ENCODE results near the gene UNC5C. TPM values are rescaled to one million over a fixed set of nuclear protein-coding genes. Genes with fewer than 3 reads are reported as not detected.

Gene UNC5C
- total RNA-seq, 1 donor from 2014 or later: 2.0 TPM

DNA sequence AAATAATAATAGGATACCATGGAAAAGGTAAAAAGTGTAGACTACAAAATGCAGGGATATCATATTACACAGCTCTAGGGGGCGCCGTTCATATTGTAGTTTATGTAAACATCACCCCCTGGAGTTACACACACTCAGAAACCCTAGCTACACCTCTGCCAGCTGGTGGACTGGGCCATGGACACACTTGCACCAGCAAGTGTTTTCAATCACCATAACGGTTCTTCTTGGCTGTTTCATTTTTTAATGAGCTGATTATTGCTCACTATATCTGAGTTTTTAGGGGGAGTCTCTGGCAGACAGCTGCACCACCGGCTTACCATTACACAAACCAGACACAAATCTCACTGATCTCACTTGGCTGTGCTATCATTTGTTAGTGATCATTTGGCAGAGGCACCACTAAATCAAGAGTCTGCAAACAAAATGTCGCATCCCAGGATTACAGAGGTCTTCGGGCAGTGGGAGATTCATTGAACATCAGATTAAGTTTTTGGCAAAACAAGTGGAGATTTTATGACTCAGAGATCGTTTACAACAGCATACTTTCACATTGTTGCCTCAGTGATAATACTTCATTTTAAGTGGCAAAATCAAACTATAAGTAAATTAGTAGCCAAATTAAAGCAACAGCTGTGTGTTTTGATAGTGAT, 185.7 kb downstream of the UNC5C start:
- peaks cover 7% of the 10 kb centered on the region for H3K4me1 ChIP-seq
- no peak overlapping the region for H3K27ac ChIP-seq (replicated peaks)
- no peaks in the 10 kb centered on the region for H3K27me3 ChIP-seq (ENCODE audit: low read depth)
- TF ChIP-seq, protein P1, sequence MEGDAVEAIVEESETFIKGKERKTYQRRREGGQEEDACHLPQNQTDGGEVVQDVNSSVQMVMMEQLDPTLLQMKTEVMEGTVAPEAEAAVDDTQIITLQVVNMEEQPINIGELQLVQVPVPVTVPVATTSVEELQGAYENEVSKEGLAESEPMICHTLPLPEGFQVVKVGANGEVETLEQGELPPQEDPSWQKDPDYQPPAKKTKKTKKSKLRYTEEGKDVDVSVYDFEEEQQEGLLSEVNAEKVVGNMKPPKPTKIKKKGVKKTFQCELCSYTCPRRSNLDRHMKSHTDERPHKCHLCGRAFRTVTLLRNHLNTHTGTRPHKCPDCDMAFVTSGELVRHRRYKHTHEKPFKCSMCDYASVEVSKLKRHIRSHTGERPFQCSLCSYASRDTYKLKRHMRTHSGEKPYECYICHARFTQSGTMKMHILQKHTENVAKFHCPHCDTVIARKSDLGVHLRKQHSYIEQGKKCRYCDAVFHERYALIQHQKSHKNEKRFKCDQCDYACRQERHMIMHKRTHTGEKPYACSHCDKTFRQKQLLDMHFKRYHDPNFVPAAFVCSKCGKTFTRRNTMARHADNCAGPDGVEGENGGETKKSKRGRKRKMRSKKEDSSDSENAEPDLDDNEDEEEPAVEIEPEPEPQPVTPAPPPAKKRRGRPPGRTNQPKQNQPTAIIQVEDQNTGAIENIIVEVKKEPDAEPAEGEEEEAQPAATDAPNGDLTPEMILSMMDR (IDR thresholded peaks at IDR 0.05; ENCODE audit: borderline replicate concordance): no peak
- no peak overlapping the region for H3K4me3 ChIP-seq
- no peaks in the 10 kb centered on the region for H3K36me3 ChIP-seq
- intact Hi-C loops (cut with micrococcal nuclease): no loop called here
- no peaks in the 10 kb centered on the region for H3K9me3 ChIP-seq (replicated peaks)
- DNase-seq: no peak

DNA sequence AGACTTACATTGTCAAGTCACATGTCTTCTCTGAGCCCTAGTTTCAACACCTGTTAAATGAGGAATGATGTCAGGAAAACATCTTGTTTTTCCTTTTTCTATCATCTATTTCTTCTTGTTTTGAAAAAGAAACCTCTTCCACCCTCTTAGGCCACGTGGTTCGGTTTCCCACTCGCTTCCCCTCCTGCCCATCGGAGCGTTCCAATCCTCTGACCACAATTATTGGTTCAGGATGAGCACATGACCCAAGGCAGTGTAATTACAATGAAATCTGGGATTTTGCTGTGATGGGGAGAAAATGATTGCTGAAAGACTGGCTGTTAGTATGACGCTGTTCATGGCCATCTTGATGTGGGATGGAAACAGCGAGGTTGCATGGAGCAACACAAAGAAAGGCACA, 186.7 kb downstream of the UNC5C start:
- intact Hi-C loops (cut with micrococcal nuclease): no loop called here
- no peaks in the 10 kb centered on the region for H3K9me3 ChIP-seq (replicated peaks)
- H3K27ac ChIP-seq (replicated peaks): no peak overlapping the region
- TF ChIP-seq, protein P1 (IDR thresholded peaks at IDR 0.05; ENCODE audit: borderline replicate concordance): no peak
- H3K27me3 ChIP-seq (ENCODE audit: low read depth): no peaks in the 10 kb centered on the region
- DNase-seq: no peak
- no peak overlapping the region for H3K4me3 ChIP-seq
- H3K36me3 ChIP-seq: no peaks in the 10 kb centered on the region
- peaks cover 7% of the 10 kb centered on the region for H3K4me1 ChIP-seq

DNA sequence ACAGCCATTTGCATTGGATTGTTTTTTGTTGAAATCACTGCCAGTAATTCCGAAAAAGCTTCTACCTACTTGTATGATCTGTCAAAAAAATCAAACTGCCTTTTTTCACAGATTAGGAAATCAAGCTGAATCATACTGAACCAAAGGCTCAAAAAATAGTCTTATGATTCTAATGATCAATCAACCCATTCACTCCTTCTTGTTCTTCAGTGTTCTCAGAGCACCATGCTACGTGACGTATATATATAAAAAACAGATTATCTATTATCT, 187.1 kb downstream of the UNC5C start:
- intact Hi-C loops (cut with micrococcal nuclease): no loop called here
- DNase-seq: no peak
- no peaks in the 10 kb centered on the region for H3K9me3 ChIP-seq (replicated peaks)

DNA sequence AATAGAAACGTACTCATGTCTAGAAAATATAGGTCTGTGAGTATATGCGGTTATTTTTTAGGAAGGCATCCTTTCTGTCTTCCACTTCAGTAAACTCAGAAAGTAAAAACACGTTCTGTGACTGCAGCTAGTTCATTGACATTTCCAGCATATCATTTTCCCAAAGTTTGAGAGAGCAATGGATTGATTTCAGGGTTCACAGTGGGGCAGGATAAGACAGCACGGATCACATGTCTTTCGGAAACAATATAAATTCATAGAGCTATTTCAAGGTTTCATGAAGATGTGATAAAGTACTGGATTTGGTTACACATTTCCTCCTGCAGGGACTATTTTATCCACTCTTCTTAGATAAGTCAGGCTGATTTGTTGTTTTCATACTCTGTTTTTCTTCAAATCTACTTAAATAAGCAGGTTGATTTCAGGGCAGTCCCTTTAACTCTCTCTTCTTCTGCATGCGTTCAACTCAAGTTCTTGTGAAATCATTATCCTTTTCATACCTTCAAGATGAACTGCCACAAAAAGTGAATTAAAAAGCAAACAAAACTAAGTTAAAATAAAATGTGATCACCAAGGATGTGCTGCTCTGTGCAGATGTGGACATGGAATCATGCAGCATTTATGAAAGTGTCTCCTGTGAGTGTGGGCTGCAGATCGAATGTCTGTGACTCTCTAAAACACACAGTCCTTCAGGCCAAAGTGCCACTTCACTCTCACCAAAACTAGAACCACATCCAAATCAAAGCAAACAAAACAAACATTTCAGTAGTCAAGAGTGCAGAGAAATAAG, 187.7 kb downstream of the UNC5C start:
- DNase-seq: no peak
- no peak overlapping the region for H3K4me3 ChIP-seq
- intact Hi-C loops (cut with micrococcal nuclease): no loop called here
- TF ChIP-seq, protein P1 (IDR thresholded peaks at IDR 0.05; ENCODE audit: borderline replicate concordance): no peak
- H3K27ac ChIP-seq (replicated peaks): no peak overlapping the region
- H3K9me3 ChIP-seq (replicated peaks): no peaks in the 10 kb centered on the region
- no peaks in the 10 kb centered on the region for H3K27me3 ChIP-seq (ENCODE audit: low read depth)
- peaks cover 7% of the 10 kb centered on the region for H3K4me1 ChIP-seq
- no peaks in the 10 kb centered on the region for H3K36me3 ChIP-seq

More for the DNA sequence above, 187.1 kb downstream of the UNC5C start:
- Histone ChIP-seq H3K27me3 (ENCODE audit: low read depth) (no peaks in the 10 kb centered on the region), H3K36me3 (no peaks in the 10 kb centered on the region), H3K4me3 (no peak overlapping the region), H3K4me1 (peaks cover 7% of the 10 kb centered on the region), H3K27ac (replicated peaks) (no peak overlapping the region)
- TF ChIP-seq, protein P1 (IDR thresholded peaks at IDR 0.05; ENCODE audit: borderline replicate concordance): no peak

DNA sequence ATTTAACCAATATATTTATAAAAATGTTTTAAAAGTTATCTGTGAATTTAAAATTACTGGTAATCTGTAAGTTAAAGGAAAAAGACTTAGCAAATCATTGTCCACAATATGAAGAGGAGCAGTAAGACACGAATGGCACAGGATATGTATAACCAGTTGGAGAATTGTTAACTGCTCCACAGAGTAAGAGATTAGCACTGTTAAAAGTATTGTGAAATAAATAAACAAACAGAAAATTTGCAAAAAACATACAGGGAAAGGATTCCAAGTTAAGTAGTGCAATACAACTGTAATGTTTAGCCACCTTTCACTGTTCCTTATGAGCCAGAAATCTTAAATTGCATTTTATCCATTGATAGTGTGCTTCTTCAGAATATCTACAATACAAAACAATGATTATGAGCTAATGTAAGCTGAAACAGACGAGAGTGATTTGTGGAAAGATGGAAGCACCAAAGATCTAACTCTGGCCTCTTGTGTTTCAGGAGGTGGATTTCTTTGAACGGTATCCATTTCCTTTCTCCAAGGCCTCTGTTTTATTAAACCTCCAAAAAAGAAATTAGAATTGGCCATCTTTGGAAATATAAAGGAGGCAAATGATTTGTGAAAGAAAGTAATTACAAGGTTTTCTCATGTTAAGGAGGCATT, 188.4 kb downstream of the UNC5C start:
- no peaks in the 10 kb centered on the region for H3K36me3 ChIP-seq
- H3K9me3 ChIP-seq (replicated peaks): no peaks in the 10 kb centered on the region
- H3K27me3 ChIP-seq (ENCODE audit: low read depth): no peaks in the 10 kb centered on the region
- H3K4me1 ChIP-seq: peaks cover 7% of the 10 kb centered on the region
- no peak overlapping the region for H3K4me3 ChIP-seq
- TF ChIP-seq, protein P1 (IDR thresholded peaks at IDR 0.05; ENCODE audit: borderline replicate concordance): no peak
- no peak for DNase-seq
- H3K27ac ChIP-seq (replicated peaks): no peak overlapping the region
- intact Hi-C loops (cut with micrococcal nuclease): no loop called here

Measured in left ventricle myocardium inferior (tissue), 1 donor.